Duodenal mucosa (tissue), 2 donors: ENCODE data around the gene ACOT13.
"Not testable (repeated sequence)": the region's sequence is repeated elsewhere in the genome, so short reads cannot be mapped to it uniquely, and the experiment has no call there.

Experiments
- H3K27ac ChIP-seq: one replicate; pipeline ENCODE4 v1.7.0; 2013; ENCODE audit warnings: low read depth, low read length
- H3K27me3 ChIP-seq, 2 donors: one replicate each; pipeline ENCODE4 v1.7.0; 2013; ENCODE audit warnings: low read length in 2 of 2, control low read depth in 1 of 2; ENCODE audit not compliant: insufficient read depth in 2 of 2, control insufficient read depth in 1 of 2
- H3K36me3 ChIP-seq, 2 donors: one replicate each; pipeline ENCODE4 v1.7.0; 2013; ENCODE audit warnings: low read length in 2 of 2, control low read depth in 1 of 2; ENCODE audit not compliant: insufficient read depth in 2 of 2, control insufficient read depth in 1 of 2
- H3K4me1 ChIP-seq, 2 donors: one replicate each; pipeline ENCODE4 v1.7.0; 2013; ENCODE audit warnings: low read length in 2 of 2, control low read depth in 1 of 2; ENCODE audit not compliant: insufficient read depth in 2 of 2, control insufficient read depth in 1 of 2
- H3K4me3 ChIP-seq, 2 donors: one replicate each; pipeline ENCODE4 v1.7.0; 2013; ENCODE audit warnings: low read length in 2 of 2, low read depth in 1 of 2
- H3K9ac ChIP-seq, 2 donors: one replicate each; pipeline ENCODE4 v1.7.0; 2013; ENCODE audit warnings: low read length in 2 of 2, low read depth in 1 of 2
- H3K9me3 ChIP-seq, 2 donors: one replicate each; pipeline ENCODE4 v1.7.0; 2013; ENCODE audit warnings: low read length in 2 of 2, control low read depth in 1 of 2; ENCODE audit not compliant: control insufficient read depth in 1 of 2

ACOT13 gene

GRCh38 chr6:24704468-24704867, 37.6 kb downstream of the ACOT13 start:
- no peaks in the 10 kb centered on the region for H3K27me3 ChIP-seq
- H3K4me3 ChIP-seq: no peak overlapping the region
- H3K27ac ChIP-seq: no peak overlapping the region
- H3K4me1 ChIP-seq: no peaks in the 10 kb centered on the region
- H3K36me3 ChIP-seq: peaks cover 40 to 74% of the 10 kb centered on the region in 2 donors
- no peaks in the 10 kb centered on the region for H3K9me3 ChIP-seq
- H3K9ac ChIP-seq: no peak overlapping the region

GRCh38 chr6:24708612-24709011, 41.7 kb downstream of the ACOT13 start:
- Histone ChIP-seq H3K4me3 (no peak overlapping the region), H3K9me3 (no peaks in the 10 kb centered on the region), H3K27me3 (no peaks in the 10 kb centered on the region), H3K4me1 (peaks cover 0 to 9% of the 10 kb centered on the region in 2 donors), H3K27ac (no peak overlapping the region), H3K9ac (no peak overlapping the region), H3K36me3 (peaks cover 46 to 98% of the 10 kb centered on the region in 2 donors)

DNA sequence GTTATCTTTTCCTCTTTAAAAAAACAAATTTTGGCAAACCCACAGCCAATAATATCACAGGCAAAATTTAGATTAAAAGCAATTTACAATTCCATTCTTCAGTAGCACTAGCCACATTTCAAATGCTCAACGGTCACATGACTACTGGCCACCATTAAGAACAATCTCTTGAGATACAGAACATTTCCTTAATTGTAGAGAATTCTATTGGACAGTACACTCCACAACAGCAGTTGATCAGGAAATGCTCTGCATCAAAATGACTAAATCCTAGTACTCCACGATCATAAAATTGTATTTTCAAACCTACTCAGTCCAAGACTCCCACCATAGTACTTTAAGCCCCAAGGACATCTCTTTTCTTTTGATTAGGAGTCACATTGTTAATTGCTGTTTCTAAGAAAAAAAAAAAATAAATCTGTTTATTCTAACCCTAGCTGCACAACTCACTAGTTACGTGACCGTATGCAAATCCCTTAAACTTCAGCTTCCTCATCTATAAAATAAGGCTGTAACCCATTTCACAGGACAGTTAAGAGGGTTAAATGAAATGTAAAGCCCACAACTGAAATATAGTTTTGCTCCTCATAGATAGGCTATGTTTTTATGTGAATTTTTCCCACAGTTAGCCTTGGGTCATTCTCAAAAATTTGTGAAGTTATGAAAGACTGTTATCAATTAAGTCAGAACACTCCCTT, 42.3 kb downstream of the ACOT13 start:
- H3K27ac ChIP-seq: no peak overlapping the region
- H3K4me1 ChIP-seq: peaks cover 0 to 9% of the 10 kb centered on the region in 2 donors
- peaks cover 51 to 98% of the 10 kb centered on the region in 2 donors for H3K36me3 ChIP-seq
- H3K4me3 ChIP-seq: no peak overlapping the region
- no peaks in the 10 kb centered on the region for H3K27me3 ChIP-seq
- H3K9me3 ChIP-seq: no peaks in the 10 kb centered on the region
- H3K9ac ChIP-seq: no peak overlapping the region

GRCh38 chr6:24710519-24711303, 43.8 kb downstream of the ACOT13 start:
- peaks cover 10 to 20% of the 10 kb centered on the region in 2 donors for H3K4me1 ChIP-seq
- H3K9ac ChIP-seq: no peak overlapping the region
- H3K27ac ChIP-seq: no peak overlapping the region
- H3K27me3 ChIP-seq: no peaks in the 10 kb centered on the region
- H3K9me3 ChIP-seq: no peaks in the 10 kb centered on the region
- H3K4me3 ChIP-seq: no peak overlapping the region
- peaks cover 47 to 99% of the 10 kb centered on the region in 2 donors for H3K36me3 ChIP-seq

DNA sequence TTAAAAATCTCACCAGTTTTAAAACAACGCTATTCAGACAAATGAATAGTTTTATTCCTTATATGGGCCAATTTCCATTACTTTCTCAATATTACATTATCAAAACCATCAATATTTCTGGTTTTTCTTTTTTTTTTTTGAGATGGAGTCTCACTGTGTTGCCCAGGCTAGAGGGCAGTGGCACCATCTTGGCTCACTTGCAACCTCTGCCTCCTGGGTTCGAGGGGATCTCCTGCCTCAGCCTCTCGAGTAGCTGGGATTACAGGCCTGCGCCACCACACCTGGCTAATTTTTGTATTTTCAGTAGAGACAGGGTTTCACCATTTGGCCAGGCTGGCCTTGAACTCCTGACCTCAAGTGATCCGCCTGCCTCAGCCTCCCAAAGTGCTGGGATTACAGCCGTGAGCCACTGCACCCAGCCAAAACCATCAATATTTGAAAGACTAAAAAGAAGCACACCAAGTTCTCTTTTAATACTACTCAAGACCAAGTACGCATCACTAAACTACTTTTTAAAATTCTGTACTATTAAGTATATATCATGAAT, 49.8 kb downstream of the ACOT13 start:
- Histone ChIP-seq H3K4me3 (peak overlapping the region; percentile 98), H3K36me3 (peaks cover 19 to 47% of the 10 kb centered on the region in 2 donors), H3K4me1 (peaks cover 26 to 49% of the 10 kb centered on the region in 2 donors)
- not testable (repeated sequence) for H3K9ac ChIP-seq, H3K27me3 ChIP-seq, H3K9me3 ChIP-seq, H3K27ac ChIP-seq

DNA sequence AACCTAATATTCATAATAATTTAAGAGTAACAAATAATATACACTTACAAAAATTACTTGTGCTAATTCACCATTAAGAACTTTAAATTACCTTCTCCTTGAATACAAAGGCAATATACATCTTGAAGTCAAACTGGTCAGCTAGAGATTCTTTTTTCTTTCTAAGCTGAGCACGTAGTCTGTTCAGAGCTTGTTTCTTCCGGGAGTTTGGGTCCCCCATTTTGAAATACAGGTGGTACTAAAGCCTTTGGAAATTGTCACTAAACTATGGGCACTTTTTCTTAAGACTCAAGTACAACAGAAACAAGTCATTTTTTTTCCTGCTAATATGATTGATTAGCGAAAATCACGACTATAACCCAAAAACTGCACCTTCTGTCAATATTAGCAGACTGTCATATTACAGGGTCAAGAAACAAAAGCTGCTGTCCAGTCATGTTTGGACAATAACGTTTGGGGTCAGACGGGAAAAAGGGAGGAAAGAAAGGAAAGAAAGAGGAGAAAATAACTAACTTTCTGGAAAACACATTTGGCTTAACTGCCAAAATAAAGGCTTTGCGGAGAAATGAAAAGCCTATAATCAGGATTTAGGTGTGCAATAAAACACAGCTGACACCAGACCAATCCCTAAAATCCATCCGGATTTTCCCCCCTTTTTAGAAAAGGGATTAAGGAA, 51.7 kb downstream of the ACOT13 start:
- H3K4me3 ChIP-seq: peak overlapping the region; percentile 98
- peak overlapping the region; percentile 66 to 100 for H3K9ac ChIP-seq
- H3K27me3 ChIP-seq: no peaks in the 10 kb centered on the region
- no peaks in the 10 kb centered on the region for H3K9me3 ChIP-seq
- peaks cover 32 to 45% of the 10 kb centered on the region in 2 donors for H3K4me1 ChIP-seq
- H3K36me3 ChIP-seq: peaks cover 12 to 28% of the 10 kb centered on the region in 2 donors
- H3K27ac ChIP-seq: peak overlapping the region; percentile 71

DNA sequence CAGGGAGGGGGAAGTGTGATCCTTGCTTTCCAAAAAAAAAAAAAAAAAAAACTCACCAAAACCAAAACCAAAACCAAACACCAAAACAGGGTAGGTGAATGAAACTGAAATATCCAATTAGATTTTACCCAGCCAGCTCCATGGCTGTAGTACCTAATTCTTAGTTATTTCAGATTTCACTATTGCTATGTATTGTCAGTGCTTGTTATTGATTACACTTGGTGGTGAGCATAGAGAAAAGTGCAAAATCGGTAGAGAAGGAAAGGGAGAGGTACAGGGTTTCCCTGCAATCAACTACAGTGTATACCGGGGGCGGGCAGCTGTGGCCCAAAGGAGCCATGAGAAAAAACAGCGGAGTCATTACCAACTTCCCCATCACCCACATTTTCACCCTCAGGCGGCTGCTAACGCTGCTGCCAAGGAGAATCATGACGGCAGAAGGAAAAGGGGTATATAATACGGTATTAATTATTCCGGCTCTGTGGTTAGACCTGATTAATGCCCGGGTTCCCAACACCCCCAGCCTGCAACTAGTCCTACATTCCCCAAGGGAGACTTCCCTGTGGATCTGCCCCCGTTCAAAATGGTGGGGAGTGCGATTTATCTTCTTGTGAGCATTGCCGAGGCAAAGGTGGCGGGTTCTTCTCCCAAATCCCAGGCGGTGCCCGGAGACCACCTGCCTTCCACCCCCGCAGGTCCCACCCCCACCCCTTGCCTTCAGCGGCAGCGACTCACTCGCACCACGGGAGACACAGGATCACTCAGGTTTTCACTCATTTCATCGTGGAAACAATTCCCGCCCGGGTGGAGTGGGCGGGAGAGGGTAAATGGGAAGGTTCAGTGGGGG, 52.5 kb downstream of the ACOT13 start, which contains the start of gene C6orf62:
Gene C6orf62 (minus strand): TSS at position 30 of the 847 bp plus-strand sequence. CDS start 486 bp downstream, outside the sequence.
- Histone ChIP-seq H3K4me1 (peaks cover 32 to 45% of the 10 kb centered on the region in 2 donors), H3K27me3 (no peaks in the 10 kb centered on the region), H3K4me3 (peak within 1 kb of the TSS; percentile 98), H3K9me3 (no peaks in the 10 kb centered on the region), H3K9ac (peak within 1 kb of the TSS; percentile 100), H3K36me3 (peaks cover 6 to 21% of the 10 kb centered on the region in 2 donors), H3K27ac (peak within 1 kb of the TSS; percentile 99)

DNA sequence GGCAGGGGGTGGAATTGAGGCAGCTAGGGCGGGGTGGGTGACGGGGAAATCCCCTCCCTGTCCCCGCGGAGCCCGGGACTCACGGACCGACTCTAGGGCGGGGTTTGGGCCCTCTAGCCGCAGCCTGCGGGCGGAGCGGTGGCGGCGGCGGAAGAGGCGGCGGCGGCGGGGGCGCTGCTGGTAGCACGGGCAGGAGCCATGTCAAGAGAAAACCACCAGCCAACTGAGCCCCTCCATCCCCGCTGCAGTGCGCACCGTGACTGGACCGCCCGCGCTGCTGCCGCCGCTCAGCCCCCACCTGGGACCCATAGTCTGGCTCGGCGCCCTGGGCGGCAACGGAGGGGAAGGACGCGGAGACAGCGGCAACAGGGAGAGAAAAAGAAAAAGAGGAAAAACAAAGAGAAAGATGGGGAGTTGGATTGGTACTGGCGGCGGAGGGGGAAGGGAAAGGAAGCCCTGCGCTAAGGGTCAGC, 53.3 kb downstream of the ACOT13 start:
- Histone ChIP-seq H3K36me3 (peaks cover 1 to 13% of the 10 kb centered on the region in 2 donors), H3K9ac (peak overlapping the region; percentile 100), H3K4me1 (peaks cover 25 to 38% of the 10 kb centered on the region in 2 donors), H3K4me3 (peak overlapping the region; percentile 98), H3K9me3 (no peaks in the 10 kb centered on the region), H3K27me3 (no peaks in the 10 kb centered on the region), H3K27ac (peak overlapping the region; percentile 99)
